ENCODE data around the gene DSC2.

- TF ChIP-seq CTCF (conservative IDR thresholded peaks at IDR 0.05; ENCODE audit: low read length) (no peak), EZH2phosphoT487 (IDR thresholded peaks at IDR 0.05; ENCODE audit: borderline replicate concordance, low read depth, low read length) (no peak)
Observed at GRCh38 chr18:31146809-31147208, 44.6 kb upstream of the DSC2 start.

All from OCI-LY7 (cell line).